GM06990 (cell line): Measurements from ENCODE around the gene S1PR2.

Experiments used
- DNase-seq: peaks from one replicate; pipeline ENCODE4 v3.0.0-alpha.2; 2011; ENCODE audit not compliant: insufficient read length; ENCODE audit errors: extremely low read depth
- H3K27me3 ChIP-seq: replicated peaks from 2 replicates; pipeline ENCODE4 v1.6.0; 2011; ENCODE audit warnings: low read length; ENCODE audit not compliant: control insufficient read depth, insufficient read depth
- H3K36me3 ChIP-seq: 2 replicates; pipeline ENCODE4 v1.5.1; 2011; ENCODE audit warnings: low read length; ENCODE audit not compliant: control insufficient read depth, insufficient read depth
- H3K4me3 ChIP-seq: replicated peaks from 2 replicates; pipeline ENCODE4 v1.5.1; 2011; ENCODE audit warnings: low read depth, mild to moderate bottlenecking, control low read depth, low read length
- TF ChIP-seq, protein P1 (sequence below): IDR thresholded peaks from 2 replicates; pipeline ENCODE4 v1.5.1; 2011; ENCODE audit warnings: low read length, control low read depth, mild to moderate bottlenecking, inconsistent platforms; ENCODE audit not compliant: insufficient read depth, poor library complexity, severe bottlenecking

S1PR2 gene

GRCh38 chr19:10190026-10190425 is 41.1 kb downstream of the S1PR2 start:
- no peak for DNase-seq
- TF ChIP-seq, protein P1, sequence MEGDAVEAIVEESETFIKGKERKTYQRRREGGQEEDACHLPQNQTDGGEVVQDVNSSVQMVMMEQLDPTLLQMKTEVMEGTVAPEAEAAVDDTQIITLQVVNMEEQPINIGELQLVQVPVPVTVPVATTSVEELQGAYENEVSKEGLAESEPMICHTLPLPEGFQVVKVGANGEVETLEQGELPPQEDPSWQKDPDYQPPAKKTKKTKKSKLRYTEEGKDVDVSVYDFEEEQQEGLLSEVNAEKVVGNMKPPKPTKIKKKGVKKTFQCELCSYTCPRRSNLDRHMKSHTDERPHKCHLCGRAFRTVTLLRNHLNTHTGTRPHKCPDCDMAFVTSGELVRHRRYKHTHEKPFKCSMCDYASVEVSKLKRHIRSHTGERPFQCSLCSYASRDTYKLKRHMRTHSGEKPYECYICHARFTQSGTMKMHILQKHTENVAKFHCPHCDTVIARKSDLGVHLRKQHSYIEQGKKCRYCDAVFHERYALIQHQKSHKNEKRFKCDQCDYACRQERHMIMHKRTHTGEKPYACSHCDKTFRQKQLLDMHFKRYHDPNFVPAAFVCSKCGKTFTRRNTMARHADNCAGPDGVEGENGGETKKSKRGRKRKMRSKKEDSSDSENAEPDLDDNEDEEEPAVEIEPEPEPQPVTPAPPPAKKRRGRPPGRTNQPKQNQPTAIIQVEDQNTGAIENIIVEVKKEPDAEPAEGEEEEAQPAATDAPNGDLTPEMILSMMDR, result no peak
- H3K4me3 ChIP-seq, result no peak overlapping the region
- H3K36me3 ChIP-seq, result peaks cover 11% of the 10 kb centered on the region
- H3K27me3 ChIP-seq, result no peaks in the 10 kb centered on the region

GRCh38 chr19:10189616-10190015 is 41.5 kb downstream of the S1PR2 start:
- Histone ChIP-seq H3K27me3 (no peaks in the 10 kb centered on the region), H3K36me3 (peaks cover 14% of the 10 kb centered on the region), H3K4me3 (no peak overlapping the region)
- TF ChIP-seq, protein P1, result no peak
- no peak for DNase-seq

DNA sequence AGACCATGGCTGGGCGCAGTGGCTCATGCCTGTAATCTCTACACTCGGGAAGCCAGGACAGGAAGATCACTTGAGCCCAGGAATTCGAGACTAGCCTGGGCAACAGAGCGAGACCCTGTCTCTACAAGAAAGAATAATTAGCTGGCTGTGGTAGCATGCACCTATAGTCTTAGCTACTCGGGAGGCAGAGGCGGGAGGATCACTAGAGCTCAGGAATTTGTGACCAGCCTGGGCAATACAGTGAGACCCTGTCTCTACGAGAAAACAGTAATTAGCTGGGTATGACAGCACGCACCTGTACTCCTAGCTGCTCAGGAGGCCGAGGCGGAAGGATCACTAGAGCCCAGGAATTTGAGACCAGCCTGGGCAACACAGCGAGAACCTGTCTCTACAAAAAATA is 43.8 kb downstream of the S1PR2 start:
- no peak for DNase-seq
- TF ChIP-seq, protein P1, result no peak
- H3K27me3 ChIP-seq, result no peaks in the 10 kb centered on the region
- peaks cover 17% of the 10 kb centered on the region for H3K36me3 ChIP-seq
- no peak overlapping the region for H3K4me3 ChIP-seq

GRCh38 chr19:10184636-10185035 is 46.5 kb downstream of the S1PR2 start:
- Histone ChIP-seq H3K36me3 (peaks cover 17% of the 10 kb centered on the region), H3K4me3 (no peak overlapping the region), H3K27me3 (no peaks in the 10 kb centered on the region)
- DNase-seq, result no peak
- TF ChIP-seq, protein P1, result no peak

DNA sequence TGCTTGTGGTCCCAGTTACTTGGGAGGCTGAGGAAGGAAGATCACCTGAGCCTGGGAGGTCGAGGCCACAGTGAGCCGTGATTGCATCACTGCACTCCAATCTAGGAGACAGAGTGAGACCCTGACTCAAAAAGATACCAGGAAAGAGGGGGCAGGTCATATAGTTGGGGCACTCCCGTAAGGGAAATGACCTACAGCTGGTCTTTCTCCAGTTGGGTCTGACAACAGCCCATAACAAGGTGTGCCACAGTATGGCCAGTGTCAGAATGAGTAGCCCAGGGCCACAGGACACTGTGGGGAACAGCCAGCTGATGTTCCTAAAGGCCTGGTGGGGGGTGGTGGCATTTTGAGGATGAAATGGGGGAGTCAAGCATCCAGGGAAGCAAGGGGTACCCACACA is 47.2 kb downstream of the S1PR2 start:
- Histone ChIP-seq H3K27me3 (no peaks in the 10 kb centered on the region), H3K4me3 (no peak overlapping the region), H3K36me3 (peaks cover 21% of the 10 kb centered on the region)
- TF ChIP-seq, protein P1, result no peak
- no peak for DNase-seq

DNA sequence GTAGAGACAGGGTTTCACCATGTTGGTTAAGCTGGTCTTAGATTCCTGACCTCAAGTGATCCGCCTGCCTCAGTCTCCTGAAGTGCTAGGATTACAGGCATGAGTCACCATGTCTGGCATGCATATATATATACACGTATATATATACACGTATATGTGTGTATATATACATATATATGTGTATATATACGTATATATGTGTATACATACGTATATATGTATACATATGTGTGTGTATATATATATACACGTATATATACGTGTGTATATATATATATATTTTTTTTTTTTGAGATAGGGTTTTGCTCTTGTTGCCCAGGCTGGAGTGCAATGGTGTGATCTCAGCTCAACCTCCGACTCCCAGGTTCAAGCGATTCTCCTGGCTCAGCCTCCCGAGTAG is 48.3 kb downstream of the S1PR2 start:
- no peak overlapping the region for H3K4me3 ChIP-seq
- TF ChIP-seq, protein P1, result no peak
- H3K36me3 ChIP-seq, result peaks cover 21% of the 10 kb centered on the region
- DNase-seq, result no peak
- H3K27me3 ChIP-seq, result no peaks in the 10 kb centered on the region
